Fibroblast of mammary gland (primary cell): ENCODE data around the gene STIM1.

Experiments
- DNase-seq: peaks from one replicate; pipeline ENCODE4 v3.0.0-alpha.2; 2010; ENCODE audit warnings: low read depth
- H3K4me3 ChIP-seq: 2 replicates; pipeline ENCODE4 v1.5.1; 2011; ENCODE audit warnings: low read depth, mild to moderate bottlenecking, low read length, moderate library complexity; ENCODE audit not compliant: control insufficient read depth
- TF ChIP-seq, protein P1 (sequence below): conservative IDR thresholded peaks from 2 replicates; pipeline ENCODE4 v1.5.1; 2011; ENCODE audit warnings: low read depth, low read length, inconsistent platforms; ENCODE audit not compliant: control insufficient read depth, insufficient read depth

Gene STIM1

DNA sequence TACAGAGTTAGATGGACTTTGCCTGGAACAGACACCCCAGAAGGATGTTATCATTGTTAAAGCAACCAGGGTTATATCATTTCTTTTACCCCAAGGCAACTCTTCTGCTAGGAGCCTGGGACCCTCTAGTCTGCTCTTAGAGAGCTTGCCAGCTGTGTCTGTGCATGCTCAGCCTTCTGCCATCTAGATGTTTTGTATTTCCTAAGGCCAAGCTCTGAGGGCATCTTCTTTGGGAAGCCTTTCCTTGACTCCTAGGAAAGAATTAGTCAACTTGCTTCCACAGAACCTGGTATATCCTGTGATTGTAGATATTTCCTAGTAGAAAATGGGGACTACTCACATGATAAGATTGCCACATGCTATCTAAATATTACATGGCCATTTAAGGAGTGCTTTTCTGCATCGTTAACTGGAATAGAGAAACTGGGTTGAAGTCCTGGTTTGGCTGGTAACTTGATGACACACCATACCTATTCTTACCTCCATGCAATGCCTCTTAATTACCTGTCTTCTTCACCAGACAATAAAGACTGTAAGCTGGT lies 87.6 kb downstream of the STIM1 start:
- peak; percentile 42 for DNase-seq
- TF ChIP-seq, protein P1, sequence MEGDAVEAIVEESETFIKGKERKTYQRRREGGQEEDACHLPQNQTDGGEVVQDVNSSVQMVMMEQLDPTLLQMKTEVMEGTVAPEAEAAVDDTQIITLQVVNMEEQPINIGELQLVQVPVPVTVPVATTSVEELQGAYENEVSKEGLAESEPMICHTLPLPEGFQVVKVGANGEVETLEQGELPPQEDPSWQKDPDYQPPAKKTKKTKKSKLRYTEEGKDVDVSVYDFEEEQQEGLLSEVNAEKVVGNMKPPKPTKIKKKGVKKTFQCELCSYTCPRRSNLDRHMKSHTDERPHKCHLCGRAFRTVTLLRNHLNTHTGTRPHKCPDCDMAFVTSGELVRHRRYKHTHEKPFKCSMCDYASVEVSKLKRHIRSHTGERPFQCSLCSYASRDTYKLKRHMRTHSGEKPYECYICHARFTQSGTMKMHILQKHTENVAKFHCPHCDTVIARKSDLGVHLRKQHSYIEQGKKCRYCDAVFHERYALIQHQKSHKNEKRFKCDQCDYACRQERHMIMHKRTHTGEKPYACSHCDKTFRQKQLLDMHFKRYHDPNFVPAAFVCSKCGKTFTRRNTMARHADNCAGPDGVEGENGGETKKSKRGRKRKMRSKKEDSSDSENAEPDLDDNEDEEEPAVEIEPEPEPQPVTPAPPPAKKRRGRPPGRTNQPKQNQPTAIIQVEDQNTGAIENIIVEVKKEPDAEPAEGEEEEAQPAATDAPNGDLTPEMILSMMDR, result no peak
- H3K4me3 ChIP-seq, result no peak overlapping the region

- DNase-seq, result peak; percentile 81
- TF ChIP-seq, protein P1, result no peak
- H3K4me3 ChIP-seq, result no peak overlapping the region
Measured at GRCh38 chr11:3944198-3944597, 88.7 kb downstream of the STIM1 start.

GRCh38 chr11:3946455-3947017 lies 91.1 kb downstream of the STIM1 start:
- H3K4me3 ChIP-seq, result no peak overlapping the region
- no peak for DNase-seq
- TF ChIP-seq, protein P1, result no peak

- H3K4me3 ChIP-seq, result no peak overlapping the region
- peak; percentile 60 for DNase-seq
- TF ChIP-seq, protein P1, result no peak
Measured at GRCh38 chr11:3947061-3947460, 91.6 kb downstream of the STIM1 start.

- TF ChIP-seq, protein P1, result no peak
- DNase-seq, result no peak
- no peak overlapping the region for H3K4me3 ChIP-seq
Measured at GRCh38 chr11:3949125-3949524, 93.7 kb downstream of the STIM1 start.

DNA sequence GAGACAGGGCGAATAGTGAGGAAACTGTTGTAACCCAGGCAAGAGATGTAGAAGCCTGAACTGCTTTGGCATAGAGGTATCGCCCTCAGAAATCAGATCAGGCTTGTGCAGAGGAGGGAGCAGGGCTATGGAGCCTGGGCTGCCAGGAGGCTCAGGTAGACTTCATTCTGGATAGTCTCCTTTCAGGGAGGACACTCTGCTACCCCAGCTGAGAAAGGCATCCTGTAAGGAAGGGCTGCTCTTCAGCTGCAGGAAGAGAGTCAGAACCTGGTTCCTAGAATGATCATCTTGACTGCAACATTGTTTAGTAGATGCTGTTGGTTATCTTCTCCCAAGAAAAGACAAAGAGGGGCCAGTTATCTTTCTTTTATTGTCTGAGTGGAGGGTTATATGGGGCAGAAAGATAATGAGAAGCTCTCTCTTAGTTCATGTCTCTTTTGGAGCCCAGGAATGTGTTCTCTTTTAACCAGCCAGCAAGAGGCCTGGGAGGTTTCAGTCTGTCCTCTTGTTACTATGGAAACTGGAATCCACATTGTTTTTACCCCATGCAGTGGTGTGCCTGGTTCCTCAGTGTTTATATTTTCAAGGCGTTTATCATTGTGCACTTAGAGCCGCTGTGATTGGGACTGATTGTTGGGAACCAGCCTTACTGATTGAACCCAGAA lies 95.7 kb downstream of the STIM1 start:
- DNase-seq, result peak; percentile 35
- H3K4me3 ChIP-seq, result no peak overlapping the region
- TF ChIP-seq, protein P1, result no peak

- H3K4me3 ChIP-seq, result no peak overlapping the region
- DNase-seq, result no peak
- TF ChIP-seq, protein P1, result no peak
Measured at GRCh38 chr11:3952715-3953114, 97.3 kb downstream of the STIM1 start.
